Panc1 (cell line): Measurements from ENCODE around the gene TRAPPC12.

Experiments used
- CTCF ChIP-seq: fragments of 450-650 bp; IDR thresholded peaks from 2 replicates; pipeline ENCODE4 v1.5.1; 2017; ENCODE audit warnings: mild to moderate bottlenecking
- POLR2AphosphoS5 ChIP-seq: IDR thresholded peaks from 2 replicates; pipeline ENCODE4 v1.6.1; 2012; ENCODE audit warnings: mild to moderate bottlenecking, low read depth, low read length, moderate library complexity
- SIN3A ChIP-seq: IDR thresholded peaks from 2 replicates; pipeline ENCODE4 v1.6.1; 2012; ENCODE audit warnings: low read depth, mild to moderate bottlenecking, low read length, moderate library complexity, borderline replicate concordance; ENCODE audit not compliant: insufficient read depth

DNA sequence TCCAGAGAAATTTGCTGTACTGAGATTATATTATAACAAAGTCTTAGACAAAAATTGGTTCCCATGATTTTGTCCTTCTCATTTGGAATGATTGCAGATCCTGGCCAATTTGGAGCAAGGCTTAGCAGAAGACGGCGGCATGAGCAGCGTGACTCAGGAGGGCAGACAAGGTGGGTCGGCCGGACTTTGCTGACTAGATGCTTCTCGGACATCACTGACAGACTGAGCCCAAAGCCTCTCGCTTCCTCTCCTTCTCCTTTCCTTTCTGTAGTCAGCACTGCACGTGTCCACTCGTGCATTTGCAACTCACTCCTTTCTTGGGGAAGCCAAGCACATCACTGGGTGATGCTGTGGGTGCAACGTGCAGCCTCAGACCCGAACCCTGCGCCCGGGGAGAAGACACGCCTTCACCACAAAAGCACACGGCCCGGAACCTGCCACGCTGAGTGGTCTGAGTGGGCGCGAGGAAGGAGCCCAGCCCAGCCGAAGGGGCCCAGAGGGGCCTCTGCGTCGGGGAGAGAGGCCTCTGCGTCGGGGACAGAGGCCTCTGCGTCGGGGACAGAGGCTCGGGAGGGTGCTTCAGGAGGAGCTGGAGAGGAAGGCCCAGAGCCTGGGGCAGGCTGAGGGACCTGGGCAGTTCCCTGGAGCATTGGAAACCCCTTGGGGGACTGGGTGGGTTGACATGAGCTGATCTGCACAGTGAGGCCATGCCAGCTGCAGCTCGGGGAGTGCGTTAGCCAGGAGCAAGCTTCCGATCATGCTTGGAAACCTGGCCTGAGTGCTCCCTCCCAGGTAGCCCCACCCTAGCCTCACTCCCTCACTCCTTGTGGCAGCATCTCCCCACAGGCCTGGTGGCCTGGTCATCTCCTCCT is 78.3 kb downstream of the TRAPPC12 start:
- no peak for TF ChIP-seq CTCF
- TF ChIP-seq SIN3A = no peak
- TF ChIP-seq POLR2AphosphoS5 = no peak
